HG03280 (cell line): Measurements from ENCODE around the gene DICER1.
"Not testable (repeated sequence)": the region's sequence is repeated elsewhere in the genome, so short reads cannot be mapped to it uniquely, and the experiment has no call there.

Source experiments
- ATAC-seq: cut with Tn5 transposase; IDR thresholded peaks from one replicate; pipeline ENCODE4 v1.9.1; 2021; ENCODE audit warnings: mild to moderate bottlenecking, moderate library complexity; ENCODE audit not compliant: unreplicated experiment

Gene DICER1

GRCh38 chr14:95151561-95151960 is 5.8 kb downstream of the DICER1 start:
- ATAC-seq, result no peak

- no peak for ATAC-seq
These were observed 6.4 kb downstream of the DICER1 start for GRCh38 chr14:95150910-95151309.

GRCh38 chr14:95149441-95149840 is 7.9 kb downstream of the DICER1 start:
- ATAC-seq, result no peak

GRCh38 chr14:95147597-95147996 is 9.7 kb downstream of the DICER1 start:
- no peak for ATAC-seq

- no peak for ATAC-seq
These were observed 11.1 kb downstream of the DICER1 start for GRCh38 chr14:95146079-95146771.

- ATAC-seq, result no peak
These were observed 12.5 kb downstream of the DICER1 start for GRCh38 chr14:95144849-95145248.

GRCh38 chr14:95143808-95144620 is 13.3 kb downstream of the DICER1 start:
- ATAC-seq, result no peak

- no peak for ATAC-seq
These were observed 15.1 kb downstream of the DICER1 start for GRCh38 chr14:95142208-95142607.

- ATAC-seq, result no peak
These were observed 15.6 kb downstream of the DICER1 start for GRCh38 chr14:95141684-95142083.

GRCh38 chr14:95140060-95140858 is 17.1 kb downstream of the DICER1 start:
- ATAC-seq, result no peak

GRCh38 chr14:95138876-95139275 is 18.5 kb downstream of the DICER1 start:
- ATAC-seq, result no peak

GRCh38 chr14:95138455-95138854 is 18.9 kb downstream of the DICER1 start:
- ATAC-seq, result not testable (repeated sequence)

GRCh38 chr14:95137804-95138167 is 19.5 kb downstream of the DICER1 start:
- ATAC-seq, result no peak

GRCh38 chr14:95137164-95137803 is 20.0 kb downstream of the DICER1 start:
- ATAC-seq, result no peak

- no peak for ATAC-seq
These were observed 20.7 kb downstream of the DICER1 start for GRCh38 chr14:95136631-95137030.

GRCh38 chr14:95134304-95134933 is 22.9 kb downstream of the DICER1 start:
- ATAC-seq, result no peak

- no peak for ATAC-seq
These were observed 24.0 kb downstream of the DICER1 start for GRCh38 chr14:95133282-95133681.

GRCh38 chr14:95132760-95133159 is 24.6 kb downstream of the DICER1 start:
- ATAC-seq, result no peak

- no peak for ATAC-seq
These were observed 26.8 kb downstream of the DICER1 start for GRCh38 chr14:95130549-95130948.

- ATAC-seq, result no peak
These were observed 29.2 kb downstream of the DICER1 start for GRCh38 chr14:95128140-95128539.

GRCh38 chr14:95127531-95127911 is 29.8 kb downstream of the DICER1 start:
- no peak for ATAC-seq
